Tibial artery (tissue), 4 donors: Measurements from ENCODE around the gene LLPH.
"Not testable (repeated sequence)": the region's sequence is repeated elsewhere in the genome, so short reads cannot be mapped to it uniquely, and the experiment has no call there.

Experiments
- DNase-seq, 2 donors: peaks; one replicate each; pipeline ENCODE4 v3.0.0-alpha.2; 2019
- H3K27ac ChIP-seq, 2 donors: fragments of 200-600 bp; sonication (generic) in 1 of 2; 1 replicate in 1 of 2; 2 replicates in 1 of 2; pipeline ENCODE4 v1.5.1; 2018 to 2019; ENCODE audit warnings: mild to moderate bottlenecking in 1 of 2
- H3K27me3 ChIP-seq, 2 donors: fragments of 200-600 bp; sonication (generic) in 1 of 2; one replicate each; pipeline versions ENCODE4 v1.5.1 to v1.6.0; 2016 to 2019
- H3K36me3 ChIP-seq, 3 donors: fragments of 200-600 bp; sonication (generic) in 2 of 3; one replicate each; pipeline ENCODE4 v1.5.1; 2016 to 2019; ENCODE audit warnings: mild to moderate bottlenecking in 2 of 3
- H3K4me1 ChIP-seq, 4 donors: fragments of 200-600 bp; sonication (generic) in 2 of 4; 1 replicate in 3 of 4; 2 replicates in 1 of 4; pipeline ENCODE4 v1.5.1; 2016 to 2019
- H3K4me3 ChIP-seq, 2 donors: fragments of 200-600 bp; sonication (generic) in 1 of 2; 1 replicate in 1 of 2; 2 replicates in 1 of 2; pipeline ENCODE4 v1.5.1; 2018 to 2019; ENCODE audit warnings: mild to moderate bottlenecking in 2 of 2
- H3K9me3 ChIP-seq, 3 donors: fragments of 200-600 bp; sonication (generic) in 1 of 3; one replicate each; pipeline ENCODE4 v1.5.1; 2016 to 2019
- CTCF ChIP-seq, 2 experiments: fragments of 200-600 bp in 1 of 2; fragments of 450-650 bp in 1 of 2; IDR thresholded peaks; one replicate each; pipeline ENCODE4 v1.5.1; 2017 to 2019; ENCODE audit warnings: antibody characterized with exemption in 2 of 2, mild to moderate bottlenecking in 1 of 2, moderate library complexity in 1 of 2
- intact Hi-C: fragments of 100-400 bp; cut with DNase I; formaldehyde crosslinking; loops from one replicate; pipeline ENCODE4 v1.15.0; 2023; ENCODE audit warnings: low total_unique reads

The LLPH gene

GRCh38 chr12:66130267-66131066, at the start of gene LLPH:
Gene LLPH (minus strand): TSS chr12:66130750. CDS start chr12:66129106, 1,644 bp downstream.
- Histone ChIP-seq H3K9me3 (no peaks in the 10 kb centered on the region), H3K4me3 (peak within 1 kb of the TSS; percentile 73 to 78), H3K4me1 (peaks cover 0 to 22% (median 11%) of the 10 kb centered on the region in 4 donors), H3K27ac (peak within 1 kb of the TSS; percentile 63 to 66), H3K36me3 (peaks cover 10 to 25% (median 21%) of the 10 kb centered on the region in 3 donors), H3K27me3 (no peaks in the 10 kb centered on the region)
- no peak for TF ChIP-seq CTCF (IDR thresholded peaks at IDR 0.05)
- peak; percentile 84 to 92 for DNase-seq
- intact Hi-C loops, result no loop called here

DNA sequence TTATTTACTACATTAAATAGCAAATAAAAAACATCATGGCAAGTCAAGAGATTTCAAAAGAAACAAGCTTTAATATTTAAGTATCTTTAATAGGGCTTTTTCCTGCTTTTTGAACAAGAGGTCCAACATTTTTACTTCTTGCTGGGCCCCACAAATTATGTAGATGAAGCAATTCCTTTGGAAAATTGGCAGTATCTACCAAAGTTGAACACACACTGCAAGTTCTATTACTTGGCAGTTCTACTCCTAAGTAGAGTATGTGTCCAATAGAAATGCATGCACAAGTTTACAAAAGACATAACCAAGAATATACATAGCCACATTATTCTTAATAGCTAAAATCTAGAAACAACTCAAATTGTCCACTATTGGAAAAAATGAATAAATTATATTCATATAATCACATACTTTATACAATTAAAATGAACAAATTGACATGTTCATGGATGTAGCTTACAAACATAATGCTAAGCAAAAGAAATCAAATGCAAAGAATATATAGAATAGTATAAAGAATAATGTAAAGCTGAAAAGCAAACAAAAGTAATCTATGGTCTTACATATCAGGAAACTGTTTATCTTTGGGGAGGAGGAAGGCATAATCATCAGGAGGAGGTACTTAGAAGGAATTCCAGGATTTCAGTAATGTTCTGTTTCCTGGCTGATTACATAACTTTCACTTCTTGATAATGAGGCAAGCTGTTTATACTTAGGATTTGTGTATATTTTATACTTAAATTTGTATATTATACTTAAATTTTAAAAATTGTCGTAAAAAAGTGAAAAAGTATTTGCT, 45.8 kb upstream of the LLPH start:
- Histone ChIP-seq H3K9me3 (no peaks in the 10 kb centered on the region), H3K36me3 (no peaks in the 10 kb centered on the region), H3K4me1 (no peaks in the 10 kb centered on the region), H3K27me3 (peaks cover 0 to 3% of the 10 kb centered on the region in 2 donors), H3K4me3 (no peak overlapping the region), H3K27ac (no peak overlapping the region)
- no peak for DNase-seq
- TF ChIP-seq CTCF (IDR thresholded peaks at IDR 0.05), result no peak
- intact Hi-C loops, result no loop called here

- H3K27ac ChIP-seq, H3K4me3 ChIP-seq, intact Hi-C loops, H3K4me1 ChIP-seq, H3K27me3 ChIP-seq, H3K36me3 ChIP-seq, DNase-seq, H3K9me3 ChIP-seq: not testable (repeated sequence)
Measured at GRCh38 chr12:66174391-66175325, 44.1 kb upstream of the LLPH start.

- H3K27me3 ChIP-seq, result no peaks in the 10 kb centered on the region
- H3K36me3 ChIP-seq, result no peaks in the 10 kb centered on the region
- no peaks in the 10 kb centered on the region for H3K9me3 ChIP-seq
- no peak for TF ChIP-seq CTCF (IDR thresholded peaks at IDR 0.05)
- peak overlapping the region; percentile 68 to 73 for H3K4me3 ChIP-seq
- intact Hi-C loops, result no loop called here
- H3K27ac ChIP-seq, result peak overlapping the region; percentile 96 to 97
- DNase-seq, result no peak
- peaks cover 0 to 19% (median 5%) of the 10 kb centered on the region in 4 donors for H3K4me1 ChIP-seq
Measured at GRCh38 chr12:66170606-66171005, 40.1 kb upstream of the LLPH start.

- H3K27ac ChIP-seq, result peak within 1 kb of the TSS; percentile 96 to 97
- peak within 1 kb of the TSS; percentile 68 to 73 for H3K4me3 ChIP-seq
- peaks cover 0 to 19% (median 5%) of the 10 kb centered on the region in 4 donors for H3K4me1 ChIP-seq
- TF ChIP-seq CTCF (IDR thresholded peaks at IDR 0.05), result peak; percentile 59 to 60
- no peaks in the 10 kb centered on the region for H3K36me3 ChIP-seq
- H3K27me3 ChIP-seq, result no peaks in the 10 kb centered on the region
- H3K9me3 ChIP-seq, result peaks cover 0 to 5% (median 0%) of the 10 kb centered on the region in 3 donors
- peak; percentile 81 to 92 for DNase-seq
- intact Hi-C loops, result no loop called here
Measured at GRCh38 chr12:66169221-66170170, 38.9 kb upstream of the LLPH start, which contains the start of gene TMBIM4. Gene TMBIM4 (minus strand): TSS chr12:66169996. CDS start chr12:66169951, 45 bp downstream.
